ENCODE data around the gene SHROOM3.

GRCh38 chr4:76657443-76657842 lies 222.4 kb downstream of the SHROOM3 start:
- TF ChIP-seq CTCF (IDR thresholded peaks at IDR 0.05) (no peak), POLR2A (IDR thresholded peaks at IDR 0.05) (no peak)

Data from body of pancreas (tissue), 4 donors.